HG03457 (cell line): ENCODE results near the gene IFITM5.

Source experiments
- ATAC-seq: cut with Tn5 transposase; IDR thresholded peaks from one replicate; pipeline ENCODE4 v1.9.1; 2021; ENCODE audit warnings: moderate number of reproducible peaks; ENCODE audit not compliant: unreplicated experiment

Gene IFITM5

GRCh38 chr11:269146-269890, 30.0 kb downstream of the IFITM5 start:
- peak; percentile 52 for ATAC-seq

GRCh38 chr11:268716-269145, 30.6 kb downstream of the IFITM5 start:
- ATAC-seq = peak; percentile 35

DNA sequence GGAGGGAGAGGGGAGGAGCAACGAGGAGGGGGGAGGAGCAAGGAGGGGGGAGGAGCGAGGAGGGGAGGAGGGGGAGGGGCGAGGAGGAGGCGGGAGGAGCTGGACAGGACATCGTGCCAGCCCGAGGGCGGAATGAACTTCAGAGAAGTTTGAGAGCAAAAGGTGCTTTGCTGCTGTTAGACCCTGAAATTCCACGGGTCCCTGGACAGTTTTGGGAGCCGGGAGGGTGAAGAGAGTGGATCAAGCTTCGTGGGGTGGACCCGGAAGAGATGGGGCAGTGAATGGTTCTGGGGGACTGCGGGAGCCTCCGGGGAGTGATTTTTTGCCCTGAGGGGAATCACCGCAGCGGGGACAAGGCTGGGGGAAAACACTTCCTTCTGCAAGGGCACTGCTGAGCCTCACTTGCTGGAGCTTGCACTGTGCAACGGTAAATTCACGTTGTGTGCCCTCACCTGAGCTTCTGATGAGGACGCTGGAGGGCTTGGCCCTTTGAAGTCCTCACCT, 31.8 kb downstream of the IFITM5 start:
- ATAC-seq = no peak

- ATAC-seq = no peak
These were observed 32.5 kb downstream of the IFITM5 start for GRCh38 chr11:266676-267439.

- ATAC-seq = no peak
These were observed 37.7 kb downstream of the IFITM5 start for GRCh38 chr11:261624-262023.

DNA sequence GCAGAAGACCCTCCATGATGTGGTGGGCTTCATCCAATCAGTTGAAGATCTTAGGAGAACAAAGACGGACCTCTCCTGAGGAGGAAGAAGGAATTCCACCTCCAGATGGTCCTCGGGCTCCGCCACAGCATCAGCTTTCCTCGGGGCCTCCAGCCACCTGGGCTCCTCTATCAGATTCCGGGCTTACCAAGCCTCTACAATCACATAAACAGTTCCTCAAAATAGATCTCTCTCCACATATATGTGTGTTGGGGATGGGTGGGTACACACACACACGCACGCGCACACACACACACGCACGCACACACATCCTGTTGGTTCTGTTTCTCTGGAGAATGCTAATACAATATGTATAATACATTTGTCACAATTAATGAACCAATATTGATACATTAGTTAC, 39.9 kb downstream of the IFITM5 start:
- ATAC-seq = no peak

DNA sequence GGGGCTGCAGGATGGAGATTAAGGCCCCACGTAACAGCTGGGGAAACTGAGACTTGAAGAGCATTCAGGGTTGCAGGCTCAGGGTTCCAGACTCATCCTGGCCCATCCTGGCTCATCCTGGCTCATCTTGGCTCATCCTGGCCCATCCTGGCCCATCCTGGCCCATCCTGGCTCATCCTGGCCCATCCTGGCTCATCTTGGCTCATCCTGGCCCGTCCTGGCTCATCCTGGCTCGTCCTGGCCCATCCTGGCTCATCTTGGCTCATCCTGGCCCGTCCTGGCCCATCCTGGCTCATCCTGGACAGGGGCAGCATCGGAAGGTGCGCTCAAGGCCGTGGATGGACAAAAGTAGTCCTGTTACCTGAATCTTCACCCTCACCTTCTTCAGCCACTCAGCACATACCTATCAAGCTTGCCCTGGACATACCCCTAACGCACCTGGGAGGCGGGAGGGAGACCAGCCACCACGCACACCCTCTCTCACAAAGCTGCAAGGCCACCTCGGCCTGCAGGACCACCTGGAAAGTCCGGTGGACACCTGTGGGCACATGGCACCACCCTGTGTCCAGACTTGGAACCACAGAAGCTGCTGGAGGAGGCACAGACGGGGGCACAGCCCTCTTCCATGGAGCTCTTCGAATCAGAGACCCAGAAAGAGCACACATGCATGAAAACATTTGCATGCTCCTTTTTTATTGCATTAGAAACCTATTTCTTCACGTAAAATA, 41.4 kb downstream of the IFITM5 start:
- no peak for ATAC-seq

DNA sequence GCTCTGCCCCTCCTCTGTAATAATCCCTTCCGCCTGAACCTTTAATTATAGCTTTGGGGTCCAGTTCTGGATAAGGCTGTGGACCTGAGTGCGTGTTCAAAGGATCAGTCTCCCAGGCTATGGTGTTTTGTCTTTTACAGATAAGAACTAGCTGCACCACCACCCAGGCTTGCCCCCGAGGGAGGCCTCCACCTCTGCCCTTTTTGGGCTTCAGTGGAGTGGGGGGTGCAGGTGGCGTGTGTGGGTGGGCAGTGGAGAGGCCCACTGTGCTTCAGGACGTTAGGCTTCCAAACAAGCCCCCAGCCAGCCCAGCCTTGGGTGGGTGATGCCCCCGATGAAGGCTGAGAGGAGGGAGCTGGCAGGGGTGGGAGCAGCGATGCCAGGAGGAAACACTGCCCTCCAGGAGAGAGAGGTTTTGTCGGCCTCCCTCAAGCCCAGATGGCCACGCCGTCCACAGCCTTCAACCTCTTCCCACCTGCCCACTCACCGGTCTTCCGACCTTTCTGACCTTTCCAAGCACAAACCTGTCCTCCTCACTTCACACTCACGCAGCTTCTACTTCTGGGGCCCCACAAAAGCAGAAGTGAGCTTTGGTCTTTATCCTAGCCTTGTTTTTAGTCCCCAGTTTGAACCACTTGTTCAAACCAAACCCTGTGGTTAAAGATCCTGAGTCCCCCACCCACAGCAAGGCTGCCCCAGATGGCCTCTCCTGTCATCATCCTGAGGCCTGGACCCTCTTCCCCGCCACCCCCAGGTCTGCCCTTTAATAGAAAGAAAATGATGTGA, 42.2 kb downstream of the IFITM5 start:
- no peak for ATAC-seq

GRCh38 chr11:255816-256215, 43.5 kb downstream of the IFITM5 start:
- ATAC-seq = no peak

DNA sequence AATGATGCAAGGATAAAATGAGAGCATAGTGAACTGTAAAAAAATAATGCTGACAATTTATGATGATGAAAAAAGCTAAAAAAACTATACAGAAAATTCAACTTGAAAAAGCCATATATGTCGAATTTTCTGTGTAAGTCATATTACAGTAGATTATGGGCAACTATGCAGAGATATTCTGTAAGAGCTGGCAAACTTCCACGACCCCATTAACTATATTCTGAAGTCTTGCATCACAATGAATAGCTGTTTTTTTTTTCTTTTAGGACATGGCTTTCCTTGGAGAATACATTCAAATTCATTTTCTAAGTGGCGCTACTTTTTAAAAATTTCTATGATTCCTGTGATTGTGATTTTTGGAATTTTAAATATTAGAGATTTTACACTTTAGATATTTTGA, 44.1 kb downstream of the IFITM5 start:
- ATAC-seq = no peak

- ATAC-seq = no peak
These were observed 45.4 kb downstream of the IFITM5 start for GRCh38 chr11:253886-254270.

DNA sequence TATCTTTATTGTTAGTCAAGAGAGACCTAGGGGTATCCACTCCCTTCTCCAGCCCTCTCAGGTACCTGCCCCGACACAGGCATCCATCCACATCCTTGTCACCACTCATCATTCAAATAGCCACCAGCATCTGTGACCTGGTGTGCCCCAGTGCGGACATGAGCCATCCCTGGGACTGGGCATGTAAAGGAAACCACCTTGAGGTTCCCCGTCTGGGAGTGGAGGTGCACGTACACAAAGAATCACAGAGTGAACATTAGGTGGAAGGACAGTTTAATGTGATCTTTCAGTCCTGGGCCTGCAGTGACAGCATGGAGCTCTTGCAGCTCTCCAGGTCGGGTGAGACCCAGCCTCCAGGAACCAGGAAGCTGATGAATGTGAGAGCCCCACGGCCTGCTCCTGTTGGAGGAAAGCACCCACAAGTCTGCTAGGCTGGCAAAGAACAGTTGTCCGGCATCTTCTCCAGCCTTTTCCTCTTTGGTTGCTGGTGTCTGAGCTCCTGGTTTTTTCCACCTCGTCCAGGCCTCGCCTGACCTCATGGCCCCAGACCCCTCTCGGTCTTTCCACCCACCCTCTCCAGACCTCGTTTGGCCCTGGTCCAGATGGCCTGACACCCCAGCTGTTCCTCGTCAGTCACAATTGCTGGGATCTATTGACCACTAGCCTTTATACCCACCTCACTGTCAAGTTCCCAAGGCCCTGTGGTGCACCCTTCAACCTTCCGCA, 46.0 kb downstream of the IFITM5 start:
- ATAC-seq = no peak

- no peak for ATAC-seq
These were observed 46.7 kb downstream of the IFITM5 start for GRCh38 chr11:252666-253065.

DNA sequence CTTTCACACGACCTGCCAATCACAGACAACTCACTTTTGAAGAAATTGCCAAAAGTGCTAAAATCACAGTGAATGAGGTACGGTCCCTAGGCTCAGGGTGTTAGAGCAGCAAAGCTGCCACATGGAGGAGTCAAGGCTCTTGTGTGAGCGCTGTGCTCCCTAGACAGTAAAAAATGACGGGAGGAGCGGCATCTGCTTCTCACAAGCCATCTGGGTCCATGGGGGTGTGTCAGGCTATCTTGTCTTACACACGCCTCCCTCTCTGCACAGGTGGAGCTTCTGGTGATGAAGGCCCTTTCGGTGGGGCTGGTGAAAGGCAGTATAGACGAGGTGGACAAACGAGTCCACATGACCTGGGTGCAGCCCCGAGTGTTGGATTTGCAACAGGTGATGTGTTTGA, 47.8 kb downstream of the IFITM5 start:
- ATAC-seq = no peak

DNA sequence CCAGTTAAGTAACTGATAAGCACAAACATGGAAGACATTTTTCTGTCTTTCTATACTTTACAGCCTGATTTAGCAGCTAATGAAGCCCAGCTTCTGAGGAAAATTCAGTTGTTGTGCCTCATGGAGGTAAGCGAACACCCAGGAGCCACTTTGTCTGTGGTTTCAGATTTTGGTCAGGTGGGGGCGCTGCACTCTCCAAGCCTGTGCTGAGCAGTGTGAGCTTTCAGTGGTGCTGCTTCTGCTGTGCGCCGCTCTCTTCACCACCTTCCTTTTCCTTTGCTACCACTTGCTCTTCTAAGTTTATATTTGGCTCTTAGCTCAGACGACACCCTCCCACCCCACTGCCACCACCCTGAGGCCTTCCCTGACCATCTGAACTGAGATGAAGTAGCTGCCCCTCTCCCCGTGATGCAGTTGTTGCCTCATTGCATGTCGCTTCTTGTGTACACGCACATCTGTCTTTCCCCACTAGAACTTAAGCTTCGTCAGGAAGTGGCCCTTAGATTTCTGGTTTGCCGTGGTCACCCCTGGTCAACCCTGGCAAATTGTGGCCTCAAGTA, 48.5 kb downstream of the IFITM5 start:
- ATAC-seq = no peak

DNA sequence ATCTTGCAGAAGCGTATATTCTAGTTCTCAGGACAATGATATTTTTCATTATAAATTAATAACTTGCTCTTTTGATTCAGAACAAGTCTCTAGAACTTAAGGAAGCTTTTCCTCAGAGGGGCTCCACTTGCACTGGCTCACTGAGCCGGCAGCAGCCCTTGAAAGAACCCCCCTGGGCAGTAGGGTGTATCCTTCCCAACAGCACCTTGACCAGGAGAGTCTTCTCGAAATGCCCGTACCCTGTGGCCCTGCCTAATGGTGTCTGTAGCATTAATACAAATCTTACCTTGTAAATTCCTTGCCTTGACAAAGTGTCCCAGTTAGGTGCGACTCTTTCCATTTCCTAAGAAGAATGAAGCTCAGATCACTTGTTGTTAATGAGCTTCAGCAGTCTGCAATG, 49.1 kb downstream of the IFITM5 start:
- ATAC-seq = no peak

- ATAC-seq = no peak
These were observed 50.3 kb downstream of the IFITM5 start for GRCh38 chr11:249062-249461.
